Measurements from ENCODE around the gene GAST.

GAST gene

GRCh38 chr17:41707803-41708669, 4.1 kb upstream of the GAST start:
- no peak for DNase-seq (ENCODE audit: low read depth, low spot score)

GRCh38 chr17:41710472-41711090, 1.6 kb upstream of the GAST start:
- no peak for DNase-seq (ENCODE audit: low read depth, low spot score)

GRCh38 chr17:41717408-41718286, 5.5 kb downstream of the GAST start:
- no peak for DNase-seq (ENCODE audit: low read depth, low spot score)

- no peak for DNase-seq (ENCODE audit: low read depth, low spot score)
Observed at GRCh38 chr17:41718287-41718645, 6.1 kb downstream of the GAST start.

GRCh38 chr17:41722231-41722630, 10.1 kb downstream of the GAST start:
- no peak for DNase-seq (ENCODE audit: low read depth, low spot score)

- DNase-seq (ENCODE audit: low read depth, low spot score): no peak
Observed at GRCh38 chr17:41723801-41724475, 11.8 kb downstream of the GAST start.

- no peak for DNase-seq (ENCODE audit: low read depth, low spot score)
Observed at GRCh38 chr17:41724476-41725050, 12.4 kb downstream of the GAST start.

GRCh38 chr17:41725134-41725533, 13.0 kb downstream of the GAST start:
- DNase-seq (ENCODE audit: low read depth, low spot score): no peak

- DNase-seq (ENCODE audit: low read depth, low spot score): no peak
Observed at GRCh38 chr17:41728056-41728455, 15.9 kb downstream of the GAST start.

GRCh38 chr17:41730479-41730878, 18.3 kb downstream of the GAST start:
- no peak for DNase-seq (ENCODE audit: low read depth, low spot score)

GRCh38 chr17:41731836-41732235, 19.7 kb downstream of the GAST start:
- DNase-seq (ENCODE audit: low read depth, low spot score): no peak

GRCh38 chr17:41733348-41734138, 21.4 kb downstream of the GAST start:
- DNase-seq (ENCODE audit: low read depth, low spot score): no peak

GRCh38 chr17:41734139-41734948, 22.2 kb downstream of the GAST start, which contains the start of gene HAP1:
Gene HAP1, minus strand, starts transcription at chr17:41734643. Its CDS starts 9 bp downstream, at chr17:41734634.
- DNase-seq (ENCODE audit: low read depth, low spot score): no peak

- DNase-seq (ENCODE audit: low read depth, low spot score): no peak
Observed at GRCh38 chr17:41734949-41735313, 22.8 kb downstream of the GAST start.

- DNase-seq (ENCODE audit: low read depth, low spot score): no peak
Observed at GRCh38 chr17:41735744-41736143, 23.6 kb downstream of the GAST start.

- no peak for DNase-seq (ENCODE audit: low read depth, low spot score)
Observed at GRCh38 chr17:41736983-41737679, 25.0 kb downstream of the GAST start.

GRCh38 chr17:41737680-41738023, 25.5 kb downstream of the GAST start:
- no peak for DNase-seq (ENCODE audit: low read depth, low spot score)

- DNase-seq (ENCODE audit: low read depth, low spot score): peak; percentile 50
Observed at GRCh38 chr17:41738077-41738800, 26.1 kb downstream of the GAST start.

GRCh38 chr17:41738801-41739112, 26.6 kb downstream of the GAST start:
- DNase-seq (ENCODE audit: low read depth, low spot score): no peak

Data from iPS DF 19.7 (cell line).